Upper lobe of right lung (tissue), 1 donor: ENCODE measurements around the gene MED26. TPM values are rescaled to one million over a fixed set of nuclear protein-coding genes. Genes with fewer than 3 reads are reported as not detected.

Experiments
- ATAC-seq: fragments of 200-7000 bp; cut with Tn5 transposase; one replicate; pipeline ENCODE4 v1.9.1; 2020; ENCODE audit warnings: mild to moderate bottlenecking, moderate library complexity
- DNase-seq: peaks from one replicate; pipeline ENCODE4 v3.0.0-alpha.2; 2020
- H3K27ac ChIP-seq: fragments of 200-600 bp; one replicate; pipeline ENCODE4 v1.8.0; 2022
- H3K27me3 ChIP-seq: fragments of 200-600 bp; one replicate; pipeline ENCODE4 v1.8.0; 2022; ENCODE audit warnings: mild to moderate bottlenecking
- H3K36me3 ChIP-seq: fragments of 200-600 bp; one replicate; pipeline ENCODE4 v1.8.0; 2022
- H3K4me1 ChIP-seq: fragments of 200-600 bp; one replicate; pipeline ENCODE4 v1.8.0; 2022
- H3K4me3 ChIP-seq: fragments of 200-600 bp; one replicate; pipeline ENCODE4 v1.8.0; 2022; ENCODE audit warnings: mild to moderate bottlenecking
- H3K9me3 ChIP-seq: fragments of 200-600 bp; one replicate; pipeline ENCODE4 v1.8.0; 2022
- CTCF ChIP-seq: fragments of 200-600 bp; IDR thresholded peaks from one replicate; pipeline ENCODE4 v1.8.0; 2022; ENCODE audit warnings: antibody characterized with exemption
- intact Hi-C: fragments of 100-400 bp; cut with DNase I; formaldehyde crosslinking; loops from one replicate; pipeline ENCODE4 v1.11.0; 2022
- total RNA-seq: library from RNA; stranded (reverse); fragmentation: NEBNext Ultra II Directional; extraction: Animal tissue kit (Norgen Biotek cat#: 25700); gene quantifications from one replicate; pipeline ENCODE4 v1.2.1, GENCODE V29; 2021
- donor health status: DM: no; HTN: yes; CAD: no; lungs with severe emphysema.

MED26 gene
- total RNA-seq, 1 donor from 2014 or later = 13.4 TPM

- Histone ChIP-seq H3K4me3 (no peak overlapping the region), H3K27me3 (no peaks in the 10 kb centered on the region), H3K27ac (no peak overlapping the region), H3K4me1 (no peaks in the 10 kb centered on the region), H3K36me3 (peaks cover 85% of the 10 kb centered on the region), H3K9me3 (no peaks in the 10 kb centered on the region)
- intact Hi-C loops = no loop called here
- DNase-seq = no peak
- no peak for TF ChIP-seq CTCF
- ATAC-seq = no peak
Measured at GRCh38 chr19:16641695-16642094, 13.7 kb upstream of the MED26 start.

DNA sequence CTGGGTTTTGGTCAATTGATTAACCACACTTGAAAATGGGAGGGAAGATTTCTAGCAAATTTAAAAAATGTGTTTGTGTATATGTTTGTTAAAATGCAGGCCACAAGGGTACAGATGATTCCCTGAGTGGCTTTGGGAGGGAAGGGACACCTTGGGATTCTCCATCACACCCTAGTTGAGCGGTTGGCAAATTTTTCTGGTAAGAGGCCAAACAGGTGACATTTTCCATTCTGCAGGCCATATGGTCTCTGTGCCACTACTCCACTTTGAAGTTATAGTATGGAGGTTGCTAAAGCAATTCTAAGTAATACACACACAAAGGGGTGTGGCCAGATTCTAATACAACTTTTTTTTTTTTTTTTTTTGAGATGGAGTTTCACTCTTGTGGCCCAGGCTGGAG lies 12.9 kb upstream of the MED26 start:
- no peak overlapping the region for H3K4me3 ChIP-seq
- H3K27ac ChIP-seq = no peak overlapping the region
- H3K27me3 ChIP-seq = no peaks in the 10 kb centered on the region
- intact Hi-C loops = no loop called here
- peaks cover 81% of the 10 kb centered on the region for H3K36me3 ChIP-seq
- ATAC-seq = no peak
- DNase-seq = no peak
- no peaks in the 10 kb centered on the region for H3K4me1 ChIP-seq
- TF ChIP-seq CTCF = no peak
- no peaks in the 10 kb centered on the region for H3K9me3 ChIP-seq

GRCh38 chr19:16638666-16639065 lies 10.7 kb upstream of the MED26 start:
- DNase-seq = no peak
- intact Hi-C loops = no loop called here
- Histone ChIP-seq H3K4me3 (no peak overlapping the region), H3K4me1 (no peaks in the 10 kb centered on the region), H3K36me3 (peaks cover 77% of the 10 kb centered on the region), H3K9me3 (no peaks in the 10 kb centered on the region), H3K27me3 (no peaks in the 10 kb centered on the region), H3K27ac (no peak overlapping the region)
- no peak for ATAC-seq
- TF ChIP-seq CTCF = no peak

- no peak for TF ChIP-seq CTCF
- intact Hi-C loops = no loop called here
- DNase-seq (no peak), ATAC-seq (no peak)
- no peak overlapping the region for H3K27ac ChIP-seq
- no peaks in the 10 kb centered on the region for H3K9me3 ChIP-seq
- H3K27me3 ChIP-seq = no peaks in the 10 kb centered on the region
- peaks cover 73% of the 10 kb centered on the region for H3K36me3 ChIP-seq
- H3K4me3 ChIP-seq = no peak overlapping the region
- H3K4me1 ChIP-seq = no peaks in the 10 kb centered on the region
Measured at GRCh38 chr19:16637535-16637934, 9.5 kb upstream of the MED26 start.

DNA sequence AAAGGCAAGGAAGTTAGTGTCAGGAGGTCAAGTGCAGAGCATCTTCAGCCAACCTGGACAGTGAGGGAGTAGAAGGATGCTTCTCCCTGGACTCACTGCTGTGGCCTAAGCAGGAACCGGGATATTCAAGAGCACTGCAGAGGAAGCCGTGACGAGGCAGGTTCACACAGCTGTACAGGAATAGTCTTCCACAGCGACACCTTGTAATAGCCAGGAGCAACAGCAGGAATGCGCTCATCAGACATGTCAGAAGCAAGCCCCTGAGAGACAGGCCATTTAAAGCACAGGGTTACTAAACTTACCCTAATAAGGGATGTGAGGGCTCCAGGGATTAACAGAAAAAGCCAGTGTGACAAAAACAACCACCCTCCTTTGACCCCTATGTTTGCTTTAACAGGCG lies 3.5 kb upstream of the MED26 start:
- TF ChIP-seq CTCF = no peak
- Histone ChIP-seq H3K4me3 (no peak overlapping the region), H3K27me3 (no peaks in the 10 kb centered on the region), H3K4me1 (peaks cover 11% of the 10 kb centered on the region), H3K27ac (no peak overlapping the region), H3K9me3 (no peaks in the 10 kb centered on the region), H3K36me3 (peaks cover 36% of the 10 kb centered on the region)
- intact Hi-C loops = no loop called here
- DNase-seq (no peak), ATAC-seq (no peak)
